Measurements from ENCODE around the gene GALK2.

DNA sequence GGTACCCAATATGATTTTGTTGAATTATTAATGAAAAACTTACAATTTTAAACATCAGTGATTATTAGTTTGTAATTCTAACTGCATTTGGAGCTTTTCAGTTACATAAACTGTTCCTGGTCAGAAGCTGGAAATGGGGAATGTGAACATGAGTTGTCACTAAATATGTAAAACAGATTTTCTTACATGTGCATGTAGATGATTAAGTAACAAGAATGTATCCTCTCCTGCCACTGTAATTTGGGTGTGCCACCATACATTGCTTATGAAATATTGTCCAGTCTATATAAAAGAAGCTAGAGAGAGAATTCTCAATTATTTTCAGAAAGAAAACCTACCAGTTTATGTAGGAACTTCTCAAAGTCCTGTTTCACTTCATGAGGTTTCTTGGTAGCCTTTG lies 161.4 kb downstream of the GALK2 start:
- TF ChIP-seq, protein P1, sequence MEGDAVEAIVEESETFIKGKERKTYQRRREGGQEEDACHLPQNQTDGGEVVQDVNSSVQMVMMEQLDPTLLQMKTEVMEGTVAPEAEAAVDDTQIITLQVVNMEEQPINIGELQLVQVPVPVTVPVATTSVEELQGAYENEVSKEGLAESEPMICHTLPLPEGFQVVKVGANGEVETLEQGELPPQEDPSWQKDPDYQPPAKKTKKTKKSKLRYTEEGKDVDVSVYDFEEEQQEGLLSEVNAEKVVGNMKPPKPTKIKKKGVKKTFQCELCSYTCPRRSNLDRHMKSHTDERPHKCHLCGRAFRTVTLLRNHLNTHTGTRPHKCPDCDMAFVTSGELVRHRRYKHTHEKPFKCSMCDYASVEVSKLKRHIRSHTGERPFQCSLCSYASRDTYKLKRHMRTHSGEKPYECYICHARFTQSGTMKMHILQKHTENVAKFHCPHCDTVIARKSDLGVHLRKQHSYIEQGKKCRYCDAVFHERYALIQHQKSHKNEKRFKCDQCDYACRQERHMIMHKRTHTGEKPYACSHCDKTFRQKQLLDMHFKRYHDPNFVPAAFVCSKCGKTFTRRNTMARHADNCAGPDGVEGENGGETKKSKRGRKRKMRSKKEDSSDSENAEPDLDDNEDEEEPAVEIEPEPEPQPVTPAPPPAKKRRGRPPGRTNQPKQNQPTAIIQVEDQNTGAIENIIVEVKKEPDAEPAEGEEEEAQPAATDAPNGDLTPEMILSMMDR (IDR thresholded peaks at IDR 0.05; ENCODE audit: poor library complexity) = no peak
- no peak for TF ChIP-seq EZH2 (IDR thresholded peaks at IDR 0.05; ENCODE audit: borderline replicate concordance)
- no peak for TF ChIP-seq EZH2phosphoT487 (IDR thresholded peaks at IDR 0.05; ENCODE audit: low read depth, severe bottlenecking, unreplicated experiment)

Data from hepatocyte (in vitro differentiated cells).